HEK293 (cell line): Measurements from ENCODE around the gene TMEM140.

ENCODE experiments used
- CTCF ChIA-PET: fragments of 350-600 bp; formaldehyde crosslinking; extraction: SDS; loops from one replicate; lab custom pipeline; 2021; ENCODE audit warnings: antibody characterized with exemption; lab: Yijun Ruan, JAX
- POLR2A ChIA-PET: fragments of 300-600 bp; formaldehyde crosslinking; extraction: SDS; loops from one replicate; lab custom pipeline; 2020; ENCODE audit warnings: antibody characterized with exemption, inconsistent platforms; lab: Yijun Ruan, JAX
- H3K27ac ChIP-seq: fragments of 200-500 bp; sonication (Bioruptor generic); 2 replicates; pipeline ENCODE4 v1.5.1; 2014; ENCODE audit warnings: low read depth, low read length, control low read depth, inconsistent platforms; ENCODE audit errors: extremely low read depth
- H3K36me3 ChIP-seq, 2 experiments: fragments of 200-500 bp in 1 of 2; sonication (Bioruptor generic) in 1 of 2; 1 replicate in 1 of 2; 2 replicates in 1 of 2; pipeline ENCODE4 v1.5.1; 2014 to 2017; ENCODE audit warnings: inconsistent platforms in 2 of 2, low read length in 2 of 2; ENCODE audit not compliant: control insufficient read depth in 2 of 2, insufficient read depth in 1 of 2
- H3K4me1 ChIP-seq: fragments of 200-500 bp; sonication (Bioruptor generic); 2 replicates; pipeline ENCODE4 v1.5.1; 2014; ENCODE audit warnings: mild to moderate bottlenecking, low read length, inconsistent platforms; ENCODE audit not compliant: control insufficient read depth, insufficient read depth
- H3K4me3 ChIP-seq: 2 replicates; pipeline ENCODE4 v1.5.1; 2011; ENCODE audit warnings: low read depth, mild to moderate bottlenecking, control low read depth, low read length, moderate library complexity
- H3K9me3 ChIP-seq: fragments of 200-500 bp; sonication (Bioruptor generic); 2 replicates; pipeline ENCODE4 v1.5.1; 2014; ENCODE audit warnings: low read depth, low read length, inconsistent platforms; ENCODE audit not compliant: control insufficient read depth, insufficient read depth
- EGR2 ChIP-seq: fragments of 450-650 bp; formaldehyde crosslinking; IDR thresholded peaks from 2 replicates; pipeline ENCODE4 v1.5.1; 2016; ENCODE audit warnings: low read depth, missing biosample characterization, missing genetic modification characterization
- FEZF1 ChIP-seq: fragments of 450-650 bp; formaldehyde crosslinking; IDR thresholded peaks from 2 replicates; pipeline ENCODE4 v1.5.1; 2016; ENCODE audit warnings: missing biosample characterization, missing genetic modification characterization
- SP7 ChIP-seq: fragments of 450-650 bp; formaldehyde crosslinking; IDR thresholded peaks from 2 replicates; pipeline ENCODE4 v1.5.1; 2016; ENCODE audit warnings: missing biosample characterization, missing genetic modification characterization
- ZFHX2 ChIP-seq: fragments of 450-650 bp; formaldehyde crosslinking; conservative IDR thresholded peaks from 2 replicates; pipeline ENCODE4 v1.5.1; 2016; ENCODE audit warnings: missing biosample characterization, missing genetic modification characterization
- ZNF148 ChIP-seq: fragments of 450-650 bp; formaldehyde crosslinking; IDR thresholded peaks from 2 replicates; pipeline ENCODE4 v1.5.0; 2017; ENCODE audit warnings: missing biosample characterization, missing genetic modification characterization, borderline replicate concordance
- ZNF366 ChIP-seq: fragments of 450-650 bp; formaldehyde crosslinking; conservative IDR thresholded peaks from 2 replicates; pipeline ENCODE4 v1.5.1; 2016; ENCODE audit warnings: missing biosample characterization, missing genetic modification characterization
- ZNF426 ChIP-seq: fragments of 450-650 bp; formaldehyde crosslinking; IDR thresholded peaks from 2 replicates; pipeline ENCODE4 v1.5.1; 2017; ENCODE audit warnings: missing biosample characterization, missing genetic modification characterization, mild to moderate bottlenecking, inconsistent platforms, moderate library complexity
- ZNF449 ChIP-seq: fragments of 450-650 bp; formaldehyde crosslinking; IDR thresholded peaks from 2 replicates; pipeline ENCODE4 v1.5.1; 2017; ENCODE audit warnings: missing biosample characterization, mild to moderate bottlenecking, missing genetic modification characterization, moderate library complexity
- ZNF518A ChIP-seq: fragments of 450-650 bp; formaldehyde crosslinking; conservative IDR thresholded peaks from 2 replicates; pipeline ENCODE4 v1.5.1; 2016; ENCODE audit warnings: low read depth, missing biosample characterization, missing genetic modification characterization
- ZNF558 ChIP-seq: fragments of 450-650 bp; formaldehyde crosslinking; IDR thresholded peaks from 2 replicates; pipeline ENCODE4 v1.5.1; 2016; ENCODE audit warnings: missing biosample characterization, missing genetic modification characterization
- ZNF580 ChIP-seq: fragments of 450-650 bp; formaldehyde crosslinking; IDR thresholded peaks from 2 replicates; pipeline ENCODE4 v1.5.1; 2016; ENCODE audit warnings: missing biosample characterization, missing genetic modification characterization
- ZNF76 ChIP-seq: fragments of 450-650 bp; formaldehyde crosslinking; IDR thresholded peaks from 2 replicates; pipeline ENCODE4; 2016; ENCODE audit warnings: low read depth, missing biosample characterization, missing genetic modification characterization, borderline replicate concordance
- ZSCAN4 ChIP-seq: fragments of 450-650 bp; formaldehyde crosslinking; IDR thresholded peaks from 2 replicates; pipeline ENCODE4 v1.5.1; 2017; ENCODE audit warnings: missing biosample characterization, missing genetic modification characterization

The TMEM140 gene

GRCh38 chr7:135160098-135160857 lies 12.4 kb downstream of the TMEM140 start:
- Histone ChIP-seq H3K27ac (no peak overlapping the region), H3K9me3 (no peaks in the 10 kb centered on the region), H3K4me1 (no peaks in the 10 kb centered on the region), H3K4me3 (no peak overlapping the region), H3K36me3 (peaks cover 0 to 17% of the 10 kb centered on the region in 2 experiments; a peak in 1 of 3 replicates)
- POLR2A ChIA-PET, result interaction anchor here (2.1 kb wide), 1 partner anchor 10 kb away, joined by 8 read pairs; the partner anchor contains the start of gene CYREN
- TF ChIP-seq ZNF518A (tag by site-specific recombination) (no peak), ZNF580 (tag by site-specific recombination) (no peak)
- CTCF ChIA-PET, result interaction anchor here (0.6 to 0.7 kb wide), 2 partner anchors 134 to 553 kb away, joined by 3 to 5 read pairs; no protein-coding TSS in a partner anchor

GRCh38 chr7:135160858-135161653 lies 13.2 kb downstream of the TMEM140 start:
- Histone ChIP-seq H3K9me3 (no peaks in the 10 kb centered on the region), H3K27ac (no peak overlapping the region), H3K4me3 (no peak overlapping the region), H3K36me3 (peaks cover 0 to 25% of the 10 kb centered on the region in 2 experiments; a peak in 1 of 3 replicates), H3K4me1 (no peaks in the 10 kb centered on the region)
- TF ChIP-seq ZNF426 (tag by site-specific recombination), result no peak
- TF ChIP-seq ZNF76, result no peak
- TF ChIP-seq EGR2 (tag by site-specific recombination), result no peak
- TF ChIP-seq FEZF1 (tag by site-specific recombination), result no peak
- TF ChIP-seq ZFHX2 (tag by site-specific recombination), result no peak
- no peak for TF ChIP-seq ZNF449
- TF ChIP-seq ZNF366 (tag by site-specific recombination), result no peak
- no peak for TF ChIP-seq ZNF558 (tag by site-specific recombination)
- no peak for TF ChIP-seq ZNF148 (tag by site-specific recombination)
- no peak for TF ChIP-seq SP7 (tag by site-specific recombination)
- TF ChIP-seq ZSCAN4 (tag by site-specific recombination), result no peak
- ChIA-PET CTCF (interaction anchor here (0.7 to 1.2 kb wide), 3 partner anchors 9 to 553 kb away, joined by 3 to 5 read pairs (median 5); partner anchors contain the start of gene CYREN), POLR2A (interaction anchor here (2.1 kb wide), 1 partner anchor 9 kb away, joined by 8 read pairs; the partner anchor contains the start of gene CYREN)
